Endothelial cell of umbilical vein (primary cell): ENCODE data around the gene PSMD3. TPM values are rescaled to one million over a fixed set of nuclear protein-coding genes. Genes with fewer than 3 reads are reported as not detected.

Experiments
- BruUV-seq: library from RNA; stranded (reverse); fragments of 400-500 nt; replicated peaks from 2 replicates; lab custom pipeline; 2021; lab: Mats Ljungman, UMichigan
- CTCF ChIA-PET: fragments of 300-600, 350-600 bp; sonication (Branson Sonifier 250); formaldehyde crosslinking; loops from one replicate; lab custom pipeline; 2021; ENCODE audit warnings: antibody characterized with exemption, inconsistent platforms; lab: Charles Lee
- POLR2A ChIA-PET: fragments of 300-600, 350-600 bp; sonication (Branson Sonifier 250); formaldehyde crosslinking; loops from one replicate; lab custom pipeline; 2021; ENCODE audit warnings: antibody characterized with exemption, inconsistent platforms; lab: Charles Lee
- DNase-seq: peaks from one replicate; pipeline ENCODE4 v3.0.0-alpha.2; 2011; ENCODE audit warnings: low read depth, low spot score
- FAIRE-seq: peaks from 2 replicates; lab custom pipeline; 2011; peaks lifted over from hg19 to GRCh38; lab: Jason Lieb, UNC
- H2AFZ ChIP-seq: 2 replicates; pipeline ENCODE4 v1.6.0; 2012; ENCODE audit warnings: low read depth, low read length, control low read depth, inconsistent platforms
- H3K27ac ChIP-seq: 2 replicates; pipeline ENCODE4 v1.5.1; 2011; ENCODE audit warnings: low read depth, mild to moderate bottlenecking, control low read depth, low read length, moderate library complexity; ENCODE audit not compliant: insufficient read depth
- H3K27me3 ChIP-seq, 2 experiments: 2 replicates each; pipeline versions ENCODE4 v1.6.0 to v1.6.1; 2011; ENCODE audit warnings: low read length in 2 of 2, mixed read lengths in 1 of 2; ENCODE audit not compliant: control insufficient read depth in 2 of 2, insufficient read depth in 2 of 2
- H3K36me3 ChIP-seq, 2 experiments: 2 replicates in 1 of 2; 3 replicates in 1 of 2; pipeline ENCODE4 v1.5.1; 2011; ENCODE audit warnings: low read length in 2 of 2, mild to moderate bottlenecking in 1 of 2, moderate library complexity in 1 of 2; ENCODE audit not compliant: control insufficient read depth in 2 of 2, insufficient read depth in 2 of 2; ENCODE audit errors: extremely low read depth in 1 of 2
- H3K4me1 ChIP-seq: 3 replicates; pipeline ENCODE4 v1.5.1; 2011; ENCODE audit warnings: mild to moderate bottlenecking, low read length; ENCODE audit not compliant: control insufficient read depth, insufficient read depth; ENCODE audit errors: extremely low read depth
- H3K4me2 ChIP-seq: 2 replicates; pipeline ENCODE4 v1.6.1; 2011; ENCODE audit warnings: low read length, control low read depth, mixed read lengths; ENCODE audit not compliant: insufficient read depth
- H3K4me3 ChIP-seq, 3 experiments: fragments of 200-600 bp in 1 of 3; sonication (generic), shearing (Covaris generic) in 1 of 3; replicated peaks in 1 of 3; 2 replicates each; pipeline ENCODE4 v1.5.1; 2011 to 2016; ENCODE audit warnings: control low read depth in 3 of 3, low read length in 3 of 3, mild to moderate bottlenecking in 2 of 3, inconsistent platforms in 1 of 3, low read depth in 1 of 3, moderate library complexity in 1 of 3; ENCODE audit not compliant: insufficient read depth in 1 of 3
- H3K79me2 ChIP-seq: 2 replicates; pipeline ENCODE4 v1.6.0; 2012; ENCODE audit warnings: low read length, inconsistent platforms; ENCODE audit not compliant: control insufficient read depth, insufficient read depth
- H3K9ac ChIP-seq: replicated peaks from 2 replicates; pipeline ENCODE3; 2011; ENCODE audit warnings: low read length, control low read depth; ENCODE audit not compliant: insufficient read depth; ENCODE audit errors: extremely low read depth
- H3K9me1 ChIP-seq: replicated peaks from 3 replicates; pipeline ENCODE4 v1.6.0; 2011; ENCODE audit warnings: mild to moderate bottlenecking, low read length; ENCODE audit not compliant: control insufficient read depth, insufficient read depth; ENCODE audit errors: extremely low read depth
- H3K9me3 ChIP-seq: replicated peaks from 2 replicates; pipeline ENCODE4 v1.5.1; 2012; ENCODE audit warnings: low read length, inconsistent platforms; ENCODE audit not compliant: control insufficient read depth, insufficient read depth
- H4K20me1 ChIP-seq: replicated peaks from 2 replicates; pipeline ENCODE3; 2011; ENCODE audit warnings: mild to moderate bottlenecking, low read length; ENCODE audit not compliant: control insufficient read depth, insufficient read depth; ENCODE audit errors: extremely low read depth
- EZH2 ChIP-seq: IDR thresholded peaks from 2 replicates; pipeline ENCODE4 v1.6.1; 2012; ENCODE audit warnings: borderline replicate concordance, low read depth, mild to moderate bottlenecking, moderate library complexity, low read length, inconsistent platforms; ENCODE audit not compliant: severe bottlenecking
- FOS ChIP-seq: IDR thresholded peaks from 2 replicates; pipeline ENCODE4 v1.6.1; 2011; ENCODE audit warnings: mild to moderate bottlenecking, low read length, moderate library complexity, borderline replicate concordance; ENCODE audit not compliant: insufficient read depth
- GATA2 ChIP-seq: IDR thresholded peaks from 2 replicates; pipeline ENCODE4 v1.7.0; 2011; ENCODE audit warnings: low read depth, mild to moderate bottlenecking, moderate library complexity, mixed read lengths, low read length; ENCODE audit not compliant: insufficient read length, insufficient read depth
- JUN ChIP-seq: IDR thresholded peaks from 2 replicates; pipeline ENCODE4 v1.6.1; 2011; ENCODE audit warnings: borderline replicate concordance, low read depth; ENCODE audit not compliant: insufficient read length, insufficient read depth
- MYC ChIP-seq: IDR thresholded peaks from one replicate; pipeline ENCODE4 v1.6.1; 2011; ENCODE audit warnings: mild to moderate bottlenecking, low read depth, low read length
- POLR2A ChIP-seq: IDR thresholded peaks from 2 replicates; pipeline ENCODE4 v1.6.1; 2012; ENCODE audit warnings: low read depth, mild to moderate bottlenecking, control low read depth, low read length
- POLR2AphosphoS5 ChIP-seq: IDR thresholded peaks from 2 replicates; pipeline ENCODE4 v1.6.1; 2012; ENCODE audit warnings: low read depth, mild to moderate bottlenecking, control low read depth, low read length, moderate library complexity; ENCODE audit not compliant: insufficient read depth
- dilution Hi-C: fragments of 300-500 bp; cut with MboI; formaldehyde crosslinking; loops from one replicate; pipeline ENCODE4 v1.15.0; 2019; ENCODE audit warnings: low sequenced_read_pairs; ENCODE audit not compliant: extremely low pct_ligation_motif_present
- intact Hi-C: fragments of 100-400 bp; cut with micrococcal nuclease; formaldehyde crosslinking; loops from one replicate; pipeline ENCODE4 v1.10.0; 2022
- polyA plus RNA-seq, 4 experiments: library from polyadenylated mRNA; depleted of rRNA in 3 of 4; stranded (reverse) in 3 of 4; unstranded in 1 of 4; fragments of >200 nt; gene quantifications; 2 replicates each; pipeline versions ENCODE4 v1.2.1 to v1.2.3, GENCODE V29; 2011 to 2012; ENCODE audit warnings: missing spikeins in 1 of 4
- total RNA-seq: library from RNA; stranded (reverse); gene quantifications from 2 replicates; pipeline ENCODE4 v1.2.3, GENCODE V29; 2021
- TF ChIP-seq, protein P1 (sequence below): IDR thresholded peaks from 2 replicates; pipeline ENCODE4 v1.6.1; 2011; ENCODE audit not compliant: insufficient read depth, insufficient read length
- TF ChIP-seq, protein P2 (sequence below), 2 donors: IDR thresholded peaks; 1 replicate in 1 of 2; 2 replicates in 1 of 2; pipeline ENCODE4 v1.5.1; 2011; ENCODE audit warnings: low read length in 2 of 2, mild to moderate bottlenecking in 2 of 2, moderate library complexity in 2 of 2, control low read depth in 1 of 2, inconsistent platforms in 1 of 2, low read depth in 1 of 2; ENCODE audit not compliant: insufficient read depth in 1 of 2; ENCODE audit errors: extremely low read depth in 1 of 2

PSMD3 gene
- total and polyA plus RNA-seq, 2 donors (not counting 3 experiments of a cell fraction or from before 2014, with no cell fraction given), result 120 to 136 TPM

DNA sequence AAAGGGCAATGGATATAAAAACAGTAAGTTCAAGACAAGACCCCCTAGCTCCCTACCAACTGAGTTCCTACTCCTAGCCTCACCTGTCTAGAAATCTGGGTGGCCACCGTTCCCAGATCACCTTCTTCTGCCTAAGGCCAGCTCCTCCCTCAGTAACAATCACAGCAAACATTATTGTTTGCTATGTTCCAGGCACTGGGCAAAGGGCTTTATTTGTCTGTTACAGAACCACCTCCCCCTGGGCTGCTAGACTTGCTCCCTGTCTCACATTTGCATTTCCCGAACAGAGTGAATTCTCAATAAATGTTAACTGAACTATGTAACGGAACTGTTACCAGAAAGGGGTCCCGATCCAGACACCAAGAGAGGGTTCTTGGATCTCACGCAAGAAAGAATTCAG is 46.3 kb upstream of the PSMD3 start:
- no peak overlapping the region for H3K4me2 ChIP-seq
- FAIRE-seq (no peak), DNase-seq (no peak)
- no TSS peak for BruUV-seq
- ChIA-PET POLR2A (no interaction called here), CTCF (no interaction called here)
- no peaks in the 10 kb centered on the region for H4K20me1 ChIP-seq
- dilution Hi-C loops (no loop called here), intact Hi-C loops (no loop called here)
- no peak overlapping the region for H3K9ac ChIP-seq
- H3K27ac ChIP-seq, result no peak overlapping the region
- H3K9me1 ChIP-seq, result no peaks in the 10 kb centered on the region
- H3K27me3 ChIP-seq, result peaks cover 0 to 2% of the 10 kb centered on the region in 2 experiments
- TF ChIP-seq FOS, result no peak
- no peak for TF ChIP-seq POLR2AphosphoS5
- TF ChIP-seq, protein P1, sequence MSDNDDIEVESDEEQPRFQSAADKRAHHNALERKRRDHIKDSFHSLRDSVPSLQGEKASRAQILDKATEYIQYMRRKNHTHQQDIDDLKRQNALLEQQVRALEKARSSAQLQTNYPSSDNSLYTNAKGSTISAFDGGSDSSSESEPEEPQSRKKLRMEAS, result no peak
- no peak for TF ChIP-seq GATA2
- TF ChIP-seq JUN, result no peak
- no peak for TF ChIP-seq POLR2A
- no peak for TF ChIP-seq EZH2
- TF ChIP-seq, protein P2, sequence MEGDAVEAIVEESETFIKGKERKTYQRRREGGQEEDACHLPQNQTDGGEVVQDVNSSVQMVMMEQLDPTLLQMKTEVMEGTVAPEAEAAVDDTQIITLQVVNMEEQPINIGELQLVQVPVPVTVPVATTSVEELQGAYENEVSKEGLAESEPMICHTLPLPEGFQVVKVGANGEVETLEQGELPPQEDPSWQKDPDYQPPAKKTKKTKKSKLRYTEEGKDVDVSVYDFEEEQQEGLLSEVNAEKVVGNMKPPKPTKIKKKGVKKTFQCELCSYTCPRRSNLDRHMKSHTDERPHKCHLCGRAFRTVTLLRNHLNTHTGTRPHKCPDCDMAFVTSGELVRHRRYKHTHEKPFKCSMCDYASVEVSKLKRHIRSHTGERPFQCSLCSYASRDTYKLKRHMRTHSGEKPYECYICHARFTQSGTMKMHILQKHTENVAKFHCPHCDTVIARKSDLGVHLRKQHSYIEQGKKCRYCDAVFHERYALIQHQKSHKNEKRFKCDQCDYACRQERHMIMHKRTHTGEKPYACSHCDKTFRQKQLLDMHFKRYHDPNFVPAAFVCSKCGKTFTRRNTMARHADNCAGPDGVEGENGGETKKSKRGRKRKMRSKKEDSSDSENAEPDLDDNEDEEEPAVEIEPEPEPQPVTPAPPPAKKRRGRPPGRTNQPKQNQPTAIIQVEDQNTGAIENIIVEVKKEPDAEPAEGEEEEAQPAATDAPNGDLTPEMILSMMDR (IDR thresholded peaks at IDR 0.05; ENCODE audit: extremely low read depth in 1 of 2, insufficient read depth in 1 of 2, low read depth in 1 of 2, low read length in 2 of 2), result no peak
- no peak for TF ChIP-seq MYC
- no peak overlapping the region for H3K4me3 ChIP-seq
- H3K79me2 ChIP-seq, result no peaks in the 10 kb centered on the region
- no peak overlapping the region for H2AFZ ChIP-seq
- H3K4me1 ChIP-seq, result peaks cover 12% of the 10 kb centered on the region
- no peaks in the 10 kb centered on the region for H3K36me3 ChIP-seq
- H3K9me3 ChIP-seq, result no peaks in the 10 kb centered on the region
